ENCODE data around the gene ZNF487. TPM values are rescaled to one million over a fixed set of nuclear protein-coding genes. Genes with fewer than 3 reads are reported as not detected.

The ZNF487 gene
- total and polyA plus RNA-seq, 2 of the 13 experiments (the other 11 are each of a cell fraction or from before 2014, with no cell fraction given) = 7.4 to 8.8 TPM

GRCh38 chr10:43417950-43418768, 18.8 kb upstream of the ZNF487 start (continued):
- TF ChIP-seq ZHX2 (IDR thresholded peaks at IDR 0.05; ENCODE audit: low read depth) = no peak
- TF ChIP-seq ZHX2 (CRISPR knock-in tag; IDR thresholded peaks at IDR 0.05; ENCODE audit: borderline replicate concordance) = no peak
- no peak for TF ChIP-seq CSRNP2 (CRISPR knock-in tag; conservative IDR thresholded peaks at IDR 0.05; ENCODE audit: low read depth)
- peak; percentile 97 for TF ChIP-seq ZMYM2 (CRISPR knock-in tag; IDR thresholded peaks at IDR 0.05)
- TF ChIP-seq ZNF280D (CRISPR knock-in tag; IDR thresholded peaks at IDR 0.05) = no peak
- peak; percentile 44; the same call in 1 of the 2 replicates for TF ChIP-seq ZNF281 (CRISPR knock-in tag; IDR thresholded peaks at IDR 0.05; ENCODE audit: borderline replicate concordance)
- no peak for TF ChIP-seq ZNF782 (CRISPR knock-in tag; IDR thresholded peaks at IDR 0.05; ENCODE audit: borderline replicate concordance)
- TF ChIP-seq IKZF5 (CRISPR knock-in tag; IDR thresholded peaks at IDR 0.05) = 0 out of 2 replicates have a peak, but pooled peaks have one; percentile 36
- TF ChIP-seq ZNF564 (CRISPR knock-in tag; IDR thresholded peaks at IDR 0.05) = no peak
- TF ChIP-seq KDM3A (CRISPR knock-in tag; IDR thresholded peaks at IDR 0.05; ENCODE audit: low read depth) = no peak

All from HepG2 (cell line).